SIG-M5 treated with dmso at 0.1 percent for 504 hours (cell line): ENCODE data around the gene SIRPA.

Experiments used
- DNase-seq: peaks from one replicate; lab custom pipeline; 2025; ENCODE audit not compliant: unreplicated experiment; lab: John Stamatoyannopoulos, UW

SIRPA gene

GRCh38 chr20:1868856-1869255 lies 26.4 kb upstream of the SIRPA start:
- DNase-seq: no peak

- DNase-seq: no peak
Measured at GRCh38 chr20:1870323-1870722, 24.9 kb upstream of the SIRPA start.

GRCh38 chr20:1870792-1871550 lies 24.2 kb upstream of the SIRPA start:
- peak; percentile 96 for DNase-seq

- no peak for DNase-seq
Measured at GRCh38 chr20:1871807-1872458, 23.3 kb upstream of the SIRPA start.

- DNase-seq: no peak
Measured at GRCh38 chr20:1872459-1873097, 22.6 kb upstream of the SIRPA start.

- DNase-seq: peak; percentile 81
Measured at GRCh38 chr20:1874450-1875182, 20.6 kb upstream of the SIRPA start.

GRCh38 chr20:1875183-1875554 lies 20.0 kb upstream of the SIRPA start:
- DNase-seq: no peak

- DNase-seq: no peak
Measured at GRCh38 chr20:1875762-1876161, 19.4 kb upstream of the SIRPA start.

GRCh38 chr20:1876217-1876921 lies 18.8 kb upstream of the SIRPA start:
- DNase-seq: no peak

GRCh38 chr20:1876975-1877608 lies 18.1 kb upstream of the SIRPA start:
- peak; percentile 31 for DNase-seq

GRCh38 chr20:1877609-1878200 lies 17.5 kb upstream of the SIRPA start:
- no peak for DNase-seq

GRCh38 chr20:1879369-1879768 lies 15.8 kb upstream of the SIRPA start:
- DNase-seq: no peak

- DNase-seq: no peak
Measured at GRCh38 chr20:1879934-1880333, 15.3 kb upstream of the SIRPA start.

GRCh38 chr20:1880529-1881239 lies 14.5 kb upstream of the SIRPA start:
- no peak for DNase-seq

- no peak for DNase-seq
Measured at GRCh38 chr20:1881240-1881835, 13.9 kb upstream of the SIRPA start.

- DNase-seq: no peak
Measured at GRCh38 chr20:1882026-1882425, 13.2 kb upstream of the SIRPA start.

GRCh38 chr20:1883986-1884385 lies 11.2 kb upstream of the SIRPA start:
- no peak for DNase-seq

GRCh38 chr20:1885254-1885653 lies 10.0 kb upstream of the SIRPA start:
- DNase-seq: no peak
